GM12878 (cell line): ENCODE results near the gene GGA2. TPM values are rescaled to one million over a fixed set of nuclear protein-coding genes. Genes with fewer than 3 reads are reported as not detected.

Experiments used
- ATAC-seq: fragments of 200-7000 bp; cut with Tn5 transposase; 3 replicates; pipeline ENCODE4 v1.9.1; 2020; ENCODE audit warnings: mild to moderate bottlenecking, moderate library complexity
- BruUV-seq: library from RNA; stranded (reverse); fragments of 400-500 nt; replicated peaks from 2 replicates; lab custom pipeline; 2021; lab: Mats Ljungman, UMichigan
- CTCF ChIA-PET: fragments of 300-600 bp; sonication (Branson Sonifier 250); formaldehyde crosslinking; extraction: SDS; loops from one replicate; lab custom pipeline; 2021; ENCODE audit warnings: inconsistent platforms; lab: Yijun Ruan, JAX
- POLR2A ChIA-PET: fragments of 350-600 bp; formaldehyde crosslinking; extraction: SDS; loops from one replicate; lab custom pipeline; 2021; ENCODE audit warnings: inconsistent platforms; lab: Charles Lee
- RAD21 ChIA-PET: fragments of 300-600 bp; sonication (Branson Sonifier 250); formaldehyde crosslinking; loops from one replicate; lab custom pipeline; 2023; ENCODE audit warnings: antibody characterized with exemption; ENCODE audit not compliant: unreplicated experiment; lab: Charles Lee
- SMC1A ChIA-PET: fragments of 300-600 bp; sonication (Branson Sonifier 250); formaldehyde crosslinking; loops from one replicate; lab custom pipeline; 2023; ENCODE audit not compliant: unreplicated experiment, uncharacterized antibody; lab: Charles Lee
- DNase-seq: peaks from one replicate; pipeline ENCODE4 v3.0.0-alpha.2; 2011; ENCODE audit warnings: low read depth, low spot score
- FAIRE-seq: peaks from 3 replicates; lab custom pipeline; 2011; peaks lifted over from hg19 to GRCh38; lab: Jason Lieb, UNC
- H2AFZ ChIP-seq: 2 replicates; pipeline ENCODE4 v1.6.0; 2011; ENCODE audit warnings: low read depth, low read length, control low read depth; ENCODE audit not compliant: control insufficient read depth
- H3K27ac ChIP-seq: 2 replicates; pipeline ENCODE4 v1.5.1; 2011; ENCODE audit warnings: control low read depth; ENCODE audit not compliant: control insufficient read depth, insufficient read depth
- H3K27me3 ChIP-seq, 2 experiments: replicated peaks in 1 of 2; 2 replicates each; pipeline versions ENCODE4 v1.6.0 to v1.6.1; 2011; ENCODE audit warnings: low read length in 1 of 2; ENCODE audit not compliant: control insufficient read depth in 2 of 2, insufficient read depth in 2 of 2
- H3K36me3 ChIP-seq, 2 experiments: 2 replicates each; pipeline ENCODE4 v1.5.1; 2011; ENCODE audit warnings: low read length in 1 of 2; ENCODE audit not compliant: control insufficient read depth in 2 of 2, insufficient read depth in 2 of 2
- H3K4me1 ChIP-seq: 2 replicates; pipeline ENCODE4 v1.6.1; 2011; ENCODE audit warnings: mild to moderate bottlenecking, low read length, moderate library complexity, mixed read lengths; ENCODE audit not compliant: control insufficient read depth, insufficient read depth
- H3K4me2 ChIP-seq: 2 replicates; pipeline ENCODE4 v1.6.0; 2011; ENCODE audit warnings: control low read depth; ENCODE audit not compliant: control insufficient read depth, insufficient read depth
- H3K4me3 ChIP-seq: fragments of 200-600 bp; sonication (generic); 2 replicates; pipeline ENCODE4 v1.5.1; 2016
- H3K79me2 ChIP-seq: 2 replicates; pipeline ENCODE4 v1.6.0; 2011; ENCODE audit warnings: low read length; ENCODE audit not compliant: control insufficient read depth, insufficient read depth
- H3K9ac ChIP-seq: 2 replicates; pipeline ENCODE4 v1.8.0; 2011; ENCODE audit warnings: low read length, control low read depth, mixed read lengths; ENCODE audit not compliant: control insufficient read depth, insufficient read depth
- H3K9me3 ChIP-seq: replicated peaks from 3 replicates; pipeline ENCODE4 v1.5.1; 2011; ENCODE audit warnings: mild to moderate bottlenecking, low read length; ENCODE audit not compliant: control insufficient read depth, insufficient read depth
- H4K20me1 ChIP-seq: 2 replicates; pipeline ENCODE4 v1.6.0; 2011; ENCODE audit not compliant: control insufficient read depth, insufficient read depth
- BCL11A ChIP-seq: IDR thresholded peaks from 2 replicates; pipeline ENCODE4 v1.6.1; 2011; ENCODE audit warnings: low read depth, low read length
- BMI1 ChIP-seq: fragments of 450-650 bp; IDR thresholded peaks from 2 replicates; pipeline ENCODE4 v1.6.1; 2016; ENCODE audit warnings: mild to moderate bottlenecking, moderate library complexity, borderline replicate concordance
- CREB1 ChIP-seq: IDR thresholded peaks from 2 replicates; pipeline ENCODE4 v1.6.1; 2012; ENCODE audit warnings: low read depth, mild to moderate bottlenecking, inconsistent platforms
- EP300 ChIP-seq, 2 experiments: fragments of 150-350 bp in 1 of 2; IDR thresholded peaks; 2 replicates each; pipeline ENCODE4 v1.6.1; 2011 to 2012; ENCODE audit warnings: low read depth in 2 of 2, low read length in 2 of 2, borderline replicate concordance in 1 of 2, improper control_type of control experiment in 1 of 2, inconsistent platforms in 1 of 2; ENCODE audit not compliant: control insufficient read depth in 1 of 2
- FOXK2 ChIP-seq: fragments of 450-650 bp; IDR thresholded peaks from 2 replicates; pipeline ENCODE4 v1.6.1; 2017; ENCODE audit warnings: mild to moderate bottlenecking, moderate library complexity
- HDAC2 ChIP-seq: fragments of 200-600 bp; sonication (generic); IDR thresholded peaks from 2 replicates; pipeline ENCODE4 v1.6.1; 2017
- MXI1 ChIP-seq: fragments of 150-350 bp; IDR thresholded peaks from 2 replicates; pipeline ENCODE4 v1.6.1; 2011; ENCODE audit warnings: low read depth, mild to moderate bottlenecking, inconsistent platforms, low read length, improper control_type of control experiment
- SMAD1 ChIP-seq: fragments of 450-650 bp; IDR thresholded peaks from 2 replicates; pipeline ENCODE4 v1.6.1; 2018; ENCODE audit warnings: mild to moderate bottlenecking, low read depth; ENCODE audit not compliant: partially characterized antibody
- STAT1 ChIP-seq: fragments of 450-650 bp; conservative IDR thresholded peaks from 2 replicates; pipeline ENCODE4 v1.6.1; 2014; ENCODE audit warnings: antibody characterized with exemption, mild to moderate bottlenecking
- STAT3 ChIP-seq: IDR thresholded peaks from 2 replicates; pipeline ENCODE4 v1.6.1; 2011; ENCODE audit warnings: low read depth, low read length, improper control_type of control experiment
- TARDBP ChIP-seq: IDR thresholded peaks from 2 replicates; pipeline ENCODE4 v1.6.1; 2016; ENCODE audit warnings: borderline replicate concordance
- ZNF622 ChIP-seq: fragments of 450-650 bp; IDR thresholded peaks from 2 replicates; pipeline ENCODE4 v1.6.1; 2017; ENCODE audit warnings: mild to moderate bottlenecking, inconsistent platforms
- ZZZ3 ChIP-seq: IDR thresholded peaks from 2 replicates; pipeline ENCODE4 v1.6.1; 2011; ENCODE audit warnings: low read depth; ENCODE audit not compliant: control insufficient read depth, insufficient read length
- WGBS: methylation state at CpG from one replicate; pipeline ENCODE4 v1.1.6; 2016; ENCODE audit warnings: low lambda C conversion rate; ENCODE audit not compliant: insufficient replicate concordance, insufficient coverage; ENCODE audit errors: missing lambda C conversion rate; 5-methylcytosine and 5-hydroxymethylcytosine counted together
- in situ Hi-C: fragments of 300-500 bp; cut with MboI; formaldehyde crosslinking; loops from 9 replicates; pipeline ENCODE4 v1.14.3; 2018; ENCODE audit warnings: mixed read lengths
- intact Hi-C: fragments of 100-400 bp; cut with micrococcal nuclease; formaldehyde crosslinking; loops from one replicate; pipeline ENCODE4 v1.14.2; 2022; ENCODE audit not compliant: unreplicated experiment
- polyA plus RNA-seq, 11 experiments: library from polyadenylated mRNA; depleted of rRNA in 4 of 11; unstranded in 6 of 11; stranded (reverse) in 5 of 11; fragments of >200 nt; fragmentation: Nextera tagmentation in 4 of 11; fragmentation: Illumina TruSeq in 1 of 11; extraction: Ambion mirVana in 4 of 11; extraction: Trizol in 1 of 11; gene quantifications; 1 replicate in 1 of 11; 2 replicates in 10 of 11; pipeline versions ENCODE4 v1.2.1 to v1.2.3, GENCODE V29; 2011 to 2016; ENCODE audit warnings: inconsistent platforms in 2 of 11, missing spikeins in 2 of 11, low read depth in 1 of 11
- total RNA-seq, 4 experiments: library from RNA; depleted of rRNA in 3 of 4; stranded (reverse); fragments of >200 nt in 3 of 4; fragmentation: Illumina TruSeq in 1 of 4; extraction: Trizol in 1 of 4; gene quantifications; 2 replicates each; pipeline versions ENCODE4 v1.2.1 to v1.2.3, GENCODE V29; 2013 to 2021
- TF ChIP-seq, protein P1 (sequence below): fragments of 450-650 bp; IDR thresholded peaks from 2 replicates; pipeline ENCODE4 v1.6.1; 2017; ENCODE audit warnings: low read depth, mild to moderate bottlenecking, moderate library complexity
- TF ChIP-seq, protein P2 (sequence below), 3 experiments: IDR thresholded peaks in 2 of 3; conservative IDR thresholded peaks in 1 of 3; 2 replicates each; pipeline ENCODE4 v1.5.1; 2011; ENCODE audit warnings: low read depth in 3 of 3, low read length in 3 of 3, mild to moderate bottlenecking in 3 of 3, control low read depth in 2 of 3, moderate library complexity in 2 of 3, inconsistent platforms in 1 of 3, mixed read lengths in 1 of 3; ENCODE audit not compliant: control insufficient read depth in 2 of 3, insufficient read depth in 1 of 3; ENCODE audit errors: extremely low read depth in 1 of 3
- TF ChIP-seq, protein P3 (sequence below): fragments of 450-650 bp; IDR thresholded peaks from 2 replicates; pipeline ENCODE4 v1.6.1; 2018; ENCODE audit warnings: mild to moderate bottlenecking, low read depth, moderate library complexity; ENCODE audit not compliant: partially characterized antibody

GGA2 gene
- total and polyA plus RNA-seq, 10 of the 15 experiments (the other 5 are each of a cell fraction or from before 2014, with no cell fraction given) = 14.1 to 153 (median 86.6) TPM

DNA sequence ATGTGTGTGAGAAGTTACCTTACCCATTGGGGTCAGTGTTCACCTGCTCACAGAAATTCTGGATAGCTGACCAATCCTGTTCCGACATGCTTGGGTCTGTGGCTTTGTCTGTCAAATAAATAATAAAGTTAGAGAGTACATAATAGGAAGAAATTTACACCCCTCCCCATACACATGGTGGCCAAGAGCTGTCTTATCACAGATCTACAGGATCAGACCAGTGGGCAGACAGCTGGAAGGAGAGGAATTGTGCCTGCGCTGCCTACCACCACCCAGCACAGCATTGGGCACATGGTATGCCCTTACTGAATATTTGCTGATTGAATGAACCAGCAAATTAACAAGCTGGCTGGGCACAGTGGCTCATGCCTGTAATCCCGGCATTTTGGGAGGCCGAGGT is 14.6 kb downstream of the GGA2 start:
- ATAC-seq = no peak
- ChIA-PET RAD21 (no interaction called here), SMC1A (interaction anchor here (0.7 kb wide), 1 partner anchor 8 kb away, joined by 3 read pairs; no protein-coding TSS in a partner anchor), CTCF (no interaction called here), POLR2A (no interaction called here)
- Histone ChIP-seq H3K4me2 (no peak overlapping the region), H3K27ac (no peak overlapping the region), H3K27me3 (no peaks in the 10 kb centered on the region), H2AFZ (no peak overlapping the region), H3K9me3 (no peaks in the 10 kb centered on the region), H3K4me3 (no peak overlapping the region), H4K20me1 (peaks cover 9% of the 10 kb centered on the region), H3K36me3 (peaks cover 34 to 41% of the 10 kb centered on the region in 2 experiments), H3K4me1 (peaks cover 4% of the 10 kb centered on the region), H3K9ac (no peak overlapping the region), H3K79me2 (peaks cover 40% of the 10 kb centered on the region)
- no TSS peak for BruUV-seq
- 97% methylated on average over 4 of the region's 4 CpGs for WGBS
- DNase-seq = no peak
- no peak for TF ChIP-seq EP300 (IDR thresholded peaks at IDR 0.05; ENCODE audit: borderline replicate concordance in 1 of 2, control insufficient read depth in 1 of 2, low read depth in 2 of 2, low read length in 2 of 2)
- TF ChIP-seq MXI1 = no peak
- TF ChIP-seq TARDBP = no peak
- TF ChIP-seq ZNF622 = no peak
- TF ChIP-seq, protein P1, sequence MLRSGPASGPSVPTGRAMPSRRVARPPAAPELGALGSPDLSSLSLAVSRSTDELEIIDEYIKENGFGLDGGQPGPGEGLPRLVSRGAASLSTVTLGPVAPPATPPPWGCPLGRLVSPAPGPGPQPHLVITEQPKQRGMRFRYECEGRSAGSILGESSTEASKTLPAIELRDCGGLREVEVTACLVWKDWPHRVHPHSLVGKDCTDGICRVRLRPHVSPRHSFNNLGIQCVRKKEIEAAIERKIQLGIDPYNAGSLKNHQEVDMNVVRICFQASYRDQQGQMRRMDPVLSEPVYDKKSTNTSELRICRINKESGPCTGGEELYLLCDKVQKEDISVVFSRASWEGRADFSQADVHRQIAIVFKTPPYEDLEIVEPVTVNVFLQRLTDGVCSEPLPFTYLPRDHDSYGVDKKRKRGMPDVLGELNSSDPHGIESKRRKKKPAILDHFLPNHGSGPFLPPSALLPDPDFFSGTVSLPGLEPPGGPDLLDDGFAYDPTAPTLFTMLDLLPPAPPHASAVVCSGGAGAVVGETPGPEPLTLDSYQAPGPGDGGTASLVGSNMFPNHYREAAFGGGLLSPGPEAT = no peak
- TF ChIP-seq, protein P2, sequence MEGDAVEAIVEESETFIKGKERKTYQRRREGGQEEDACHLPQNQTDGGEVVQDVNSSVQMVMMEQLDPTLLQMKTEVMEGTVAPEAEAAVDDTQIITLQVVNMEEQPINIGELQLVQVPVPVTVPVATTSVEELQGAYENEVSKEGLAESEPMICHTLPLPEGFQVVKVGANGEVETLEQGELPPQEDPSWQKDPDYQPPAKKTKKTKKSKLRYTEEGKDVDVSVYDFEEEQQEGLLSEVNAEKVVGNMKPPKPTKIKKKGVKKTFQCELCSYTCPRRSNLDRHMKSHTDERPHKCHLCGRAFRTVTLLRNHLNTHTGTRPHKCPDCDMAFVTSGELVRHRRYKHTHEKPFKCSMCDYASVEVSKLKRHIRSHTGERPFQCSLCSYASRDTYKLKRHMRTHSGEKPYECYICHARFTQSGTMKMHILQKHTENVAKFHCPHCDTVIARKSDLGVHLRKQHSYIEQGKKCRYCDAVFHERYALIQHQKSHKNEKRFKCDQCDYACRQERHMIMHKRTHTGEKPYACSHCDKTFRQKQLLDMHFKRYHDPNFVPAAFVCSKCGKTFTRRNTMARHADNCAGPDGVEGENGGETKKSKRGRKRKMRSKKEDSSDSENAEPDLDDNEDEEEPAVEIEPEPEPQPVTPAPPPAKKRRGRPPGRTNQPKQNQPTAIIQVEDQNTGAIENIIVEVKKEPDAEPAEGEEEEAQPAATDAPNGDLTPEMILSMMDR (IDR thresholded peaks at IDR 0.05 in 2 of 3, conservative IDR thresholded peaks at IDR 0.05 in 1 of 3; ENCODE audit: control insufficient read depth in 2 of 3, extremely low read depth in 1 of 3, insufficient read depth in 1 of 3, low read depth in 3 of 3, low read length in 3 of 3) = no peak
- no peak for TF ChIP-seq HDAC2
- TF ChIP-seq BCL11A = no peak
- TF ChIP-seq SMAD1 = no peak
- TF ChIP-seq ZZZ3 = no peak
- TF ChIP-seq STAT3 = no peak
- no peak for TF ChIP-seq CREB1
- TF ChIP-seq, protein P3, sequence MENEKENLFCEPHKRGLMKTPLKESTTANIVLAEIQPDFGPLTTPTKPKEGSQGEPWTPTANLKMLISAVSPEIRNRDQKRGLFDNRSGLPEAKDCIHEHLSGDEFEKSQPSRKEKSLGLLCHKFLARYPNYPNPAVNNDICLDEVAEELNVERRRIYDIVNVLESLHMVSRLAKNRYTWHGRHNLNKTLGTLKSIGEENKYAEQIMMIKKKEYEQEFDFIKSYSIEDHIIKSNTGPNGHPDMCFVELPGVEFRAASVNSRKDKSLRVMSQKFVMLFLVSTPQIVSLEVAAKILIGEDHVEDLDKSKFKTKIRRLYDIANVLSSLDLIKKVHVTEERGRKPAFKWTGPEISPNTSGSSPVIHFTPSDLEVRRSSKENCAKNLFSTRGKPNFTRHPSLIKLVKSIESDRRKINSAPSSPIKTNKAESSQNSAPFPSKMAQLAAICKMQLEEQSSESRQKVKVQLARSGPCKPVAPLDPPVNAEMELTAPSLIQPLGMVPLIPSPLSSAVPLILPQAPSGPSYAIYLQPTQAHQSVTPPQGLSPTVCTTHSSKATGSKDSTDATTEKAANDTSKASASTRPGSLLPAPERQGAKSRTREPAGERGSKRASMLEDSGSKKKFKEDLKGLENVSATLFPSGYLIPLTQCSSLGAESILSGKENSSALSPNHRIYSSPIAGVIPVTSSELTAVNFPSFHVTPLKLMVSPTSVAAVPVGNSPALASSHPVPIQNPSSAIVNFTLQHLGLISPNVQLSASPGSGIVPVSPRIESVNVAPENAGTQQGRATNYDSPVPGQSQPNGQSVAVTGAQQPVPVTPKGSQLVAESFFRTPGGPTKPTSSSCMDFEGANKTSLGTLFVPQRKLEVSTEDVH = no peak
- TF ChIP-seq STAT1 = no peak
- no peak for TF ChIP-seq FOXK2
- TF ChIP-seq BMI1 = no peak
- in situ Hi-C loops (no loop called here), intact Hi-C loops (no loop called here)
- FAIRE-seq = no peak
